ENCODE results near the gene DNAH8.

Gene DNAH8

DNA sequence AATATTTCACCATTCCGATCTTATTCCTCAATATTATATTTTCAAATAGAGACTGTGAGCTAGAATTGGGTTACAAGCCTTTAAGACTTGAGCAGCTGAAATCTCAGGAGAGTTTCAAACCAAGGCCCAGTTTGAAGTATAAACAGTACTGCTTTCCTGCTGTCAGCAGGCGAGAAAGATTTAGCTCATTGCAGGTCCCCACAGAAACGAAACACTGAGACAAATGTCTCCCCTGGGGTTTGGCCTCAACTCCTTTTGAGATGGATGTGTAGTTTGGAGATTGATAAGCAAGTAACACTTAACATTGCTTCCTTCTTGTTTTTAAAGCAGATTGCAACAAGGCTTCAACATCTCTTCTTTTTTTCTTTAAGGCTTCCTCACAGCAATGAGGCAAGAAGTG, 311.1 kb downstream of the DNAH8 start:
- no peak for DNase-seq

- DNase-seq = peak; percentile 20 to 26
Measured at GRCh38 chr6:39029156-39030011, 314.3 kb downstream of the DNAH8 start.

GRCh38 chr6:39035681-39036080, 320.6 kb downstream of the DNAH8 start:
- DNase-seq = no peak

GRCh38 chr6:39037082-39037508, 322.0 kb downstream of the DNAH8 start:
- peak in 1 of 2 experiments; percentile 8 for DNase-seq

- DNase-seq = no peak
Measured at GRCh38 chr6:39037707-39038106, 322.6 kb downstream of the DNAH8 start.

GRCh38 chr6:39040080-39040673, 325.1 kb downstream of the DNAH8 start:
- no peak for DNase-seq

DNA sequence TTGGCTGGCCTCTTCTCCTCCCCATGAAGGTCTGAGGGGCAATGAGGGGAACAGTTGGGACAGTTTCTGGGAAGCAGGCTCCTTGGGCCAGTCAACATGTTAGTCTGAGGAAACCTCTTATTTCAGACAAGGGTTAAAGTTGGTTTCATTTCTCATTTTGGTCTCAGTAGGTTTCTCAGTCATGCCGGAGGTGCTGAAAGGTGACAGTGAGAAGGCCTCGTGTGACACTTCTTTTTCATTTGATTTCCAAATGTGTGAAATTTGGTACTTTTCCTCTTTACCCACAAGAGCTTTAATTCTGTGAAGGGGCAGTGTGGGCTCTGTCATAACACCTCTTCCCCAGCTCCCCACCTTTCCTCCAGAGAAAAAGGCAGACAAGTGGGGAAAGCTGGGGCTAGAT, 326.0 kb downstream of the DNAH8 start:
- no peak for DNase-seq

DNA sequence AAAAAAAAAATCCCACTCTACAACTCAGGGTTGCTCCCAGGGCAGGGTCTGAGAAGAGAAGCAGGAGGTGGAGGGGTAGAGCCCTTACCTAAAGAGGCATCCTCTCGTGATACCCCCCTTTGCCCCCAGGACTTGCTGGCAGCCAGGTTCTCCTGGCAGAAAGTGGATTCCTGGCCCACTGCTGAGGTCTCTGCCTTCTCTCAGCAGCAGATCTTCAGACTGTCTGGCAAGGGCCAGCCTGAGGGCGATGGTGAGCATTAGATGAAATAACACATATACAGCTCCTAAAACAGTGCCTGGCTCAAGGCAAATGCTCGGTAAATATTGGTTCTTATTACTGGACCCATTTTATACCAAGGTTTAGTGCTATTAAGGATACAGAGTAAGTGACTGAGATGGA, 328.7 kb downstream of the DNAH8 start:
- no peak for DNase-seq

- DNase-seq = no peak
Measured at GRCh38 chr6:39044181-39044580, 329.1 kb downstream of the DNAH8 start.

DNA sequence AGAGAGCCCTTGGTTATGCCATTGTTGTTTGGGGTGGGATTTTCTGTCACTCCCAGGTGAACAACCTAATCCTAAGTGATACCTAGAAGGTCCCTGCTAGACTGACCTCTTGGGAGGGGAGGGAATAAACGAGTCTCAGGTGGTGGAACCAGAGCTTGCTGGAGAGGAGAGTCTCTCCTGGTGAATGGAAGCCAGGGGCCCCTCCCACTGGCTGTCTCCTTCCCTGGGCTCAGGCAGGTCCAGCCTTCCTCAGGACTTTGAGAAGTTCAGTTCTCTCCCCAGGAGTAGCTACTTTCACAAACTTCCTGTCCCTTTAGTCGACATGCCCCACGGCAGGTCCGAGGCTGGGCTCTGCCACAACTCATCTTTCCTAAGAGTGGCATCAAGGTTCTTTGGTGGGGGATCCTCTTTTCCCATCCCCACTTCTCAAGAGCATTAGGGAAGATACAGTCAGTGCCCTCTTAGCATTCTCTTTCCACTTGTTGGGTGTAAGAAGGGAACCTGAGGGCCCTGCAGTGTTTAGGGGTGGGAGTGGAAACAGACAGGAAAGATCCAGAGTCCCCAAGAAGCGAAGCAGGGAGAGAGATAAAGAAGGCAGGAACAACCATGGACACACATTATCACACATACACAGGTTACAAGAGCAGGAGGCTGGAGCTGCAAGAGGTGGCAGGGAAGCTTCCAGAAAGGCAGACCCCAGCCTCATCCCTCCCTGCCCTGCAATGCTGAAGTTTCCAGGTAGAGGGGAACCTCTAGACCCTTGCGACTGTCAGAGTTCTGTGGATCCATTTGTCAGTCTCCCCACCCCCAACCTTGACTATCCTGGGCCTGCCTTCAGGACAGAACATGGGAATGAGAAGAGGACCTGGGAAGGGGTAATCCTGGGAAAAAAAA, 332.6 kb downstream of the DNAH8 start:
- no peak for DNase-seq

DNA sequence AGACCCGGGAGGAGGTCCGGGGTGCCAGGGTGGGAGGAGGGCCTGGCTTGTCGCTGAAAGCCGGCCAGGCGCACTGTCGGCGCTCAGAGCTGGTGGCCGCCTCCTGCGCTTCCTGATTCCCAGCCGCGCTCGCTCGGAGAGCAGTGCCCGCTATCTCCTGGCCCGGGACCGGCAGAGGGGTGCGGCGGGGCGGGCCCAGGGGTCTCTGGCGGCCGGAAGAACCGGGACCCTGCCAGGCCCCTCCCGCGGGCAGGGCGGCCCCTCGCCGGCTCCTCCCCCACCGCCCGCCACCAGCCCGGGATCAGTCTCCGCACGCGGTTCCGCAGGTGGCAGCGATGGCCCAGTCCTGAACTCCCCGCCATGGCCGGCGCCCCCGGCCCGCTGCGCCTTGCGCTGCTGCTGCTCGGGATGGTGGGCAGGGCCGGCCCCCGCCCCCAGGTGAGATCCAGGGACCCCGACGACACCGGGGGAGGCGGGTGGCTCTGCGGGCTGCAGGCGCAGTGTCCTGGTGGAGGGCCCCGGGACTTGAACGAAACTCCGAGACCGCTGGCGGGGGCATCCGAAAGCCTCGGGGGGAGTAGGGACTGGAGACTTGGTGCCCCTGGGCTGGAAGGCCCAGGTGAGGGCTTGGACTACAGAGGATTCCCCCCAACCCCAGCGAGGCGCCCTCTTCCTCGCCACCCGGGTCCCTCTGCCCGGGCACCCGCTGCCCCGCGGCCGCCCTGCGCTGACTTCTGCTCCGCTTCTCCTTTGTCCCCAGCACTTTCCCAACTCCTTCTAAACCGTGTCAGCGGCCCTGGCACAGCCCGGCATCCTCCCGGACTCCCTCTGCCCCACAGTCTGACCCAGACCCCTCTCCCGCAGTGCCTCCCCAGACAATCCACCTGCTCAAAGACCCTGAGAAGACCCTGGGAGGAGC, 333.6 kb downstream of the DNAH8 start, which contains the start of gene GLP1R:
Gene GLP1R, plus strand, starts transcription at position 301 of the 919 bp plus-strand sequence. Its CDS starts 60 bp downstream, at position 361.
- peak in 1 of 2 experiments; percentile 31 for DNase-seq

GRCh38 chr6:39049575-39050283, 334.6 kb downstream of the DNAH8 start:
- DNase-seq = peak in 1 of 2 experiments; percentile 21

GRCh38 chr6:39050453-39051112, 335.5 kb downstream of the DNAH8 start:
- no peak for DNase-seq

GRCh38 chr6:39051399-39052122, 336.4 kb downstream of the DNAH8 start:
- no peak for DNase-seq

- no peak for DNase-seq
Measured at GRCh38 chr6:39053016-39053624, 338.0 kb downstream of the DNAH8 start.

- DNase-seq = no peak
Measured at GRCh38 chr6:39053854-39054576, 338.9 kb downstream of the DNAH8 start.

DNA sequence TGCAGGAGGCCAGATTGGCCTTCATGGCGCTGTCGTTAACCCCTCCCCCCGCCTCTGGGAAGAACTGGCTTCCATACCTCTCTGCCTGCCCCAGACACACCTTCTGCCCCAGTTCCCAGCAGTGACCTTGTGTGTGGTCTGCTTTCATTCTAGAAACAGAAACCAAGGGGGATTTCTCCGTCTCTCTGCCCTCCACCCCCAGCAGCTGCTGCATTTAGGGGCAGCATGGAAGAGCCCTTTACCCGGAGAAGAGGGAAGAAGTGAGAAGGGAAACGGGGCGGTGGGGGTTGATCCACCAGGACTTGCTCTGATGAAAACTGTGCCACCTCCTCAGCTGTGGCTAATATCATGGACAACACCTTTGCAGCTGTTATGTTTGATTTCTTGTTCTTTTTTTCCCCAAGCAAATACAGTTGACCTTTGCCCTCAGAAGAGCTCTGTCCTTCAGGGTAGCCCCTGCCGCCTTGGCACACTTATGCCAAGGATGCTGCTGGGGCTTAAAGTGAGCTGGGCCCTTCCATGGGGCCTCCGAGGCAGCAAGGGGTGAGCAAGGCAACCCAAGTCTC, 339.5 kb downstream of the DNAH8 start:
- DNase-seq = no peak

GRCh38 chr6:39055661-39056060, 340.6 kb downstream of the DNAH8 start:
- DNase-seq = no peak

DNA sequence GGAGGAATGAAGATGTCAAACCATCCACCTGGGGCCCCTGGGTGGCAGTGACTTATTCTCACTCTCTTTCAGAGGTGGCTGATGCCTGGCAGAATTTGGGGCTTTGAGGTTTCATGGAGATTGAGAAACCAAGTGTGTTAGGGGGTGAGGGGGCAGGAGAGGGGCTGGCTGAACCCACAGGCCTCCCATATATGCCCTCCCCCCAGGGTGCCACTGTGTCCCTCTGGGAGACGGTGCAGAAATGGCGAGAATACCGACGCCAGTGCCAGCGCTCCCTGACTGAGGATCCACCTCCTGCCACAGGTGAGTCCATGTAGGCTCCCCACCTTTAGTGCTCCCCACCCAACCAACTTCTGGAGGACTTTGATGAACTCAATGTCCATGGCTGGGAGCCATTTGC, 341.1 kb downstream of the DNAH8 start:
- no peak for DNase-seq
